HFFc6 (cell line): ENCODE data around the gene WFS1. TPM values are rescaled to one million over a fixed set of nuclear protein-coding genes. Genes with fewer than 3 reads are reported as not detected.

Experiments used
- DNase-seq: peaks from one replicate; pipeline ENCODE4 v3.0.0-alpha.2; 2018
- H3K27ac Mint-ChIP-seq: 2 replicates; pipeline ENCODE4 v1.8.0; 2020; ENCODE audit warnings: mild to moderate bottlenecking, mixed read lengths
- H3K27me3 Mint-ChIP-seq: 2 replicates; pipeline ENCODE4 v1.8.0; 2021; ENCODE audit warnings: mild to moderate bottlenecking, moderate library complexity, mixed read lengths; ENCODE audit not compliant: insufficient read depth
- H3K36me3 Mint-ChIP-seq: 2 replicates; pipeline ENCODE4 v1.8.0; 2021; ENCODE audit warnings: low read depth, mixed read lengths
- H3K4me1 Mint-ChIP-seq: 2 replicates; pipeline ENCODE4 v1.8.0; 2020; ENCODE audit warnings: low read depth, mixed read lengths
- H3K4me3 Mint-ChIP-seq: 2 replicates; pipeline ENCODE4 v1.8.0; 2020; ENCODE audit warnings: mild to moderate bottlenecking, moderate library complexity, mixed read lengths
- H3K9me3 Mint-ChIP-seq: 2 replicates; pipeline ENCODE4 v1.8.0; 2020; ENCODE audit warnings: mild to moderate bottlenecking, mixed read lengths
- CTCF ChIP-seq: fragments of 200-600 bp; sonication (generic); IDR thresholded peaks from 2 replicates; pipeline ENCODE4 v1.5.0; 2021; ENCODE audit warnings: antibody characterized with exemption, mild to moderate bottlenecking
- total RNA-seq, 6 experiments: library from RNA; stranded (reverse); fragmentation: NEBNext Ultra II Directional; extraction: Animal tissue kit (Norgen Biotek cat#: 25700); gene quantifications; 2 replicates in 1 of 6; 3 replicates in 5 of 6; pipeline ENCODE4 v1.2.3, GENCODE V29; 2021

The WFS1 gene
- total RNA-seq, 6 experiments from 2014 or later: 47.3 to 72.1 (median 56.0) TPM

- DNase-seq: no peak
- no peak overlapping the region for H3K27ac Mint-ChIP-seq
Observed at GRCh38 chr4:6278801-6279197, 9.1 kb downstream of the WFS1 start.

GRCh38 chr4:6279582-6280289 is 10.1 kb downstream of the WFS1 start:
- Mint-ChIP-seq H3K36me3 (no peaks in the 10 kb centered on the region), H3K4me3 (no peak overlapping the region), H3K27ac (no peak overlapping the region), H3K4me1 (peaks cover 9% of the 10 kb centered on the region; the same call in 1 of the 2 replicates), H3K27me3 (no peaks in the 10 kb centered on the region; the same call in 1 of the 2 replicates), H3K9me3 (no peaks in the 10 kb centered on the region)
- no peak for DNase-seq
- no peak for TF ChIP-seq CTCF

More at GRCh38 chr4:6278801-6279197, 9.1 kb downstream of the WFS1 start:
- no peaks in the 10 kb centered on the region; the same call in 1 of the 2 replicates for H3K27me3 Mint-ChIP-seq
- no peak overlapping the region for H3K4me3 Mint-ChIP-seq
- no peaks in the 10 kb centered on the region for H3K9me3 Mint-ChIP-seq
- TF ChIP-seq CTCF: no peak
- peaks cover 19% of the 10 kb centered on the region for H3K4me1 Mint-ChIP-seq
- H3K36me3 Mint-ChIP-seq: no peaks in the 10 kb centered on the region

GRCh38 chr4:6280365-6280996 is 10.8 kb downstream of the WFS1 start:
- Mint-ChIP-seq H3K27ac (no peak overlapping the region), H3K9me3 (no peaks in the 10 kb centered on the region), H3K27me3 (no peaks in the 10 kb centered on the region; the same call in 1 of the 2 replicates), H3K4me1 (peaks cover 9% of the 10 kb centered on the region; the same call in 1 of the 2 replicates), H3K4me3 (no peak overlapping the region), H3K36me3 (no peaks in the 10 kb centered on the region)
- TF ChIP-seq CTCF: 0 out of 2 replicates have a peak, but pooled peaks have one; percentile 8
- no peak for DNase-seq

GRCh38 chr4:6281436-6282313 is 12.0 kb downstream of the WFS1 start:
- TF ChIP-seq CTCF: no peak
- Mint-ChIP-seq H3K27me3 (no peaks in the 10 kb centered on the region), H3K27ac (no peak overlapping the region), H3K4me1 (peaks cover 9% of the 10 kb centered on the region; the same call in 1 of the 2 replicates), H3K9me3 (no peaks in the 10 kb centered on the region), H3K4me3 (no peak overlapping the region), H3K36me3 (no peaks in the 10 kb centered on the region)
- DNase-seq: no peak

- TF ChIP-seq CTCF: no peak
- DNase-seq: no peak
- H3K36me3 Mint-ChIP-seq: no peaks in the 10 kb centered on the region
- H3K27me3 Mint-ChIP-seq: no peaks in the 10 kb centered on the region
- H3K27ac Mint-ChIP-seq: no peak overlapping the region
- no peaks in the 10 kb centered on the region for H3K9me3 Mint-ChIP-seq
- no peak overlapping the region for H3K4me3 Mint-ChIP-seq
- peaks cover 9% of the 10 kb centered on the region; the same call in 1 of the 2 replicates for H3K4me1 Mint-ChIP-seq
Observed at GRCh38 chr4:6282314-6282771, 12.7 kb downstream of the WFS1 start.
